HG03045 (cell line): Measurements from ENCODE around the gene ZIC5.

ENCODE experiments used
- ATAC-seq: cut with Tn5 transposase; IDR thresholded peaks from one replicate; pipeline ENCODE4 v1.9.1; 2021; ENCODE audit warnings: mild to moderate bottlenecking, moderate library complexity; ENCODE audit not compliant: unreplicated experiment

Gene ZIC5

DNA sequence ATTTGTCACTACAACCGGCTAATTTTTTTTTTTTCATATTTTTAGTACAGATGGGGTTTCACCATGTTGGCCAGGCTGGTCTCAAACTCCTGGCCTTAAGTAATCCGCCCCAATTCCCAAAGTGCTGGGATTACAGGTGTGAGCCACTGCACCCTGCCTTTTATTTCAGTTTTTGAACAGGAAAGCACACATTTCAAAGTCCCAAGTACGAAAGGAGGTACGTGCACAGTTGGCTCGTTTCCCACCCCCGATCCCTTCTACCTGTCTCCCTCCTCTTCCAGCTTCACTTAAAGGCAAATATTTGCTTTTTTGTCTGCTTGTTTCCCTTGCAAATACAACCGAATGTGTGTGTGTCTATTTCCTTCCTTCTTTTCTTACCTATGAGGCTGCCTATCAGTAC lies 30.5 kb downstream of the ZIC5 start:
- no peak for ATAC-seq

DNA sequence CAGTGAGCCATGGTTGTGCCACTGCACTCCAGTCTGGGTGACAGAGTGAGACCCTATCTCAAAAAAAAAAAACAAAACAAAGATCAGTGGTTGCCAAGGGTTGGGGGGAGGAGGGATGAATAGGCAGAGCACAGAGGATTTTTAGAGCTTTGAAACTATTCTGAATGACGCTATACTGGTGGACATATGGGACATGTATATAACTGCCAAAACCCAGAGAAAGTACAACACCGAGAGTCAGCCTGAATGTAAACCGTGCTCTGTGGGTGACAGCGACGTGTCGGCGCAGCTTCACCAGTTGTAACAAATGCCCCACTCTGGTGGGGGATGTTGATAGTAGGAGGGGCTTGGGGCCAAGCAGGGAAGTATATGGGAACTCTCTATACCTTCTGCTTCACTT lies 32.9 kb downstream of the ZIC5 start:
- ATAC-seq = no peak

DNA sequence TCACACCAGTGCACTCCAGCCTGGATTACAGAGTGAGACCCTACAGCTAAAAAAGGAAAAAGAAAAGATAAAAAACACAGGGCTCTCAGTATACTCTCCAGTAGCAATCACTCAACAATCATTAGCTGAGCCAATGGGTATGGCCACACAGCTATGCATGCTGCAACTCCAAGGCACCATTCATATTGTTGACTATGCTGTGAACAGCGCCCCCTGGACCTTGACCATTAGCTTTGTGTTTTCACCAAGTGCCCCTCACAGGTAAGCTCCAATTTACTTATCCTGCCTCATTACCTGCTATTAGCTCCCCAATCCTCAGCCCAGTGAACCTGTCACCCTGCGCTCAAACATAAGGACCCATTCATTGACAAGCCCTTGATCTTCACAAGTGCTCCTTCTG lies 35.8 kb downstream of the ZIC5 start:
- no peak for ATAC-seq

DNA sequence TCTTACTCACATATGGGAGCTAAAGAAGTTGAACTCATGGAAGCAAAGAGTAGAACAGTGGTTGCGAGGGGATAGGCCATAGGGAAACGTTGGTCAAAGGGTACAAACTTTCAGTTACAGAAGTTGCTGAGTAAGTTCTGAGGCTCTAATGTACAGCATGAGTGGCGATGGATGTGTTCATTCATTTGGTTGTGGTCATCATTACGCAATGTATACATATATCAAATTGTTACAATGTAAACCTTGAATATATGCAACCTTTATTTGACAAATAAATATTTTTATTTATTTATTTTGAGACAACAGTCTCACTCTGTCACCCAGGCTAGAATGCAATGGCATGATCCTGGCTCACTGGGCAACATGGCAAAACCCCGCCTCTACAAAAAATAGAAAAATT lies 38.7 kb downstream of the ZIC5 start:
- no peak for ATAC-seq

DNA sequence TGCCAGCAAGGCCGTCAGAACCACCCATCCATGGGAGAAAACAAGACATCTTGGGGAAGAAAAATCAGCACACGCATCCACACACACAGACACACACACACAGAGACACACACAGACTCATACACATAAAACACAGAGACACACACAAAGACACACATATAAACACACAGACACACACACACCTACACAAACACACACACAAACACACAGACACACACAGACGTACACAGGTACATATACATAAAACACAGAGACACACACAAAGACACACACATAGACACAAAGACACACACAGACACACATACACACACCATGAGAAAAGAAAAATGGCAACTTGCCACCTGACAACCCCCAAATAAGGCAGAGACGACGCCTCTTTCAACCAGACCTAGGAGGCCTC lies 40.6 kb downstream of the ZIC5 start:
- no peak for ATAC-seq

DNA sequence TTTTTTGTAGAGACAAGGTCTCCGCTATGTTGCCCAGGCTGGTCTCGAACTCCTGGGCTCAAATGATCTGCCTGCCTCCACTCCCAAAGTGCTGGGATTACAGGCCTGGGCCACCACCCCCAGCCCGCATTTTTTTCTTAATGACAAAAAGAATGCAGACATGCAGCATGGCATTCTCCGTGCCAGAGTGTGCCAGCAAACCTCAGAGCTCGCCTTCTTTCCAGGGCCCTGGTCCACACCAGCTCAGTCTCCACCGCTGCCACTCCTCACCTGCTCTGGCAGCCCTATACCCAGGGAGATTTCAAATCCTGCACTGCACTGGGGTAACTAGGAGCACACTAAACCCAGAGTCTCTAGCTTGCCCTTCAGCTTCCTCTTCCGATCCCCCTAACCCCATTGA lies 41.7 kb downstream of the ZIC5 start:
- no peak for ATAC-seq

DNA sequence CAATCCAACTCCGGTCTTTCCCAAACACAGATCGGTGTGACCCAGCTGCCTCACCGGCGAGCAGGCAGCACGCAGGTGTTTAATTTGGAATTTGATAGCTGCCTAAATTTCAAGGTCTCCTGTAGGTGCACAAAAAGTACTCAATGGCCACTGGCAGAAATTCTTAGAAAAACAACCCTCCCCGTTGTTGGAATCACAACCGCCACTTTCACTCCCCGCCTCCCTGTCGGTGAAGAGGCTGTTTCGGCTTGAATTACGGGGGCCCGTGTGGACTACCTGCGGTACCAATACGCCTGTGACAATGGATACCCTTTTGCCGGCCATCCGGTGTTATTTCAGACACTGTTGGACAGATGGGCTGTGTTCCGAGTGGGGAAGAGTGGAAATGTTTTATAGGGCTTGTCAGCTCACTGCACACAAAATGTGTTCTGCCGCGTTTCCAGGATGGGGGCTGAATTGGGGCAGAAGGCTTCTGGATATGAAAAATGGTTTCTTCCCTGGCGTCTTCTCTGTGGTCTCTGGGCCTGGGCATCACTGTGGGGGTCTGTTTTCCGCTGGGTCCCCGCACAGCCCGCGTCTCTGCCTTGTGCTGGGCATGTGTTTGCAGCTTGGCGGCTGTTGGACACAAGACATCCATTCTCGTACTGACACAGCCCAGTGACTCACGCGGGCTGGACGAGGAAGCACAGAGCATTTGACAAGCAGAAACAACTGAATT lies 45.4 kb downstream of the ZIC5 start:
- ATAC-seq = no peak

DNA sequence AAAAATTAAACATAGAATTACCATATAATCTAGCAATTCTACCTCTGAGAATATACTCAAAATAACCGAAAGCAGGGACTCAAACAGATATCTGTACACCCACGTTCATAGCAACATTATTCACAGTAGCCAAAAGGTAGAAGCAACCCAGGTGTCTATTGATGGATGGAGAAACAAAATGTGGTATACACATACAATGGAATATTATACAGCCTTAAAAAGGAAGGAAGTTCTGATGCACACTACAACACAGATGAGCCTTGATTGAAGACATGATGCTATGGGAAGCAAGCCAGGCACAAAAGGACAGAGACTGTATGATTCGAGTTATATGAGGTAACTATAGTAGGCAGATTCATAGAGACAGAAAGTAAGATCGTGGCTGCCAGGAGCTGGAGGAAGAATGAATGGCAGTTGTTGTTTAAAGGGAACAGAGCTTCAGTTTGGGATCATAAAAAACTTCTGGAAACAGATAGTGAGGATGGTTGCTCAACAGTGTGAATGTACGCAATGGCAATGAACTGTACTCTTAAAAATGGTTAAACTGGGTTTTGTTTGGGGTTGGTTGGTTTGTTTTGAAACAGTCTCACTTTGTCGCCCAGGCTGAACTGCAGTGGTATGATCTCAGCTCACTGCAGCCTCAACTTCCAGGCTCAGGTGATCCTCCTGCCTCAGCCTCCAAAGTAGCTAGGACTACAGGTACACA lies 47.5 kb downstream of the ZIC5 start:
- no peak for ATAC-seq

DNA sequence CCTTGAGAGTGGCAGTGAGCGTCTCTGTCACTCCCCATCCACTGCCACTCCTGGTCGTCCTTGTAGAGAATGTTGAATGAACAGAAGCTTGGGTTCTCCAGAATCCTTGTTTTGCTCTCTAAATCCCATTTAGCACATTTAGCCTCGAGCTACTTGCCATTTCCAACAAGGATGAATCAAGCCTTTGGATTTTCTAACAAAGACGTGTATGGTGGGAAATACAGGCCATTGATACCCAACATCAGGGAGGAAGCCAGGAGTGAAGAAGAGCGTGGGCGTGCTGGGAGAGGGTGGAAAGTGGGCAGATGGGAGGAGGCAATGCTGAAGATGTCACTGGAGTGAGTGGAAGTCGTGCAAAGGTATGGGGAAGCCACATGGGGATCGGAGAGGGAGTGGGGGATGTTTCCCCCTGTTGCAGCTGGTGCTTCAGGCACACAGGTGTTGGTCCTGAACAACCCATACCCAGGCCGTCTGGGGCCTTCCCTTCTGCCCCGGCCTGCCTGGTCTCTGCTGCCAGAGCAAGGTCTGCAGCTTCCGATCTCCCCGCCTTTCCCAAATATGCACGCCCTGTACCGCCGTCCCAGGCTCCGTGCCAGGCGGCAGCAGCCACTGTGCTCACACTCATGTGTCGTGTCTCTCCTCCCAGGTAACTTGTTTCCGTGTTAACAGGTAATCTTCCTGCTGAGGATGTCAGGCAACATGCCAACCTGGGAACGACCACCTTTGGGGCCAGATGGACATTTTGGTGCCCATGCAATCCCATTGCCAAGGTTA lies 48.7 kb downstream of the ZIC5 start:
- ATAC-seq = no peak

DNA sequence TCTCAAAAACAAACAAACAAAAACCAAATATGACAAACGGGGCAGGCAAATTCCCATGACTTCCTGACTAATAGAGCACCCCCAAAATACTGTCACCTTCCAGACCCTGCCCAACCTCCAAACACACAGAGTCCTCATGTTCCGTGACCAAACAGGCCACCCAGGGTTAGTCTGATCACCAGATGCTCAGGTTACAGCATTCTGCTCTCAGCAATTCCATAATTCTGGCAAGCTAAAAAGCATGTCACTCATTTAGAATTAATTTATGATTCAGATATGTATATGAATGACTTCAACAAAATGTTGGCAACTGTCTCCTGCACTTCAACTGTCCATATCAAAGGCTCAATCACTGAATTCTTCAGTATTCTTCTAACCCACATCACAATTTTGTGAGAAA lies 52.4 kb downstream of the ZIC5 start:
- no peak for ATAC-seq

DNA sequence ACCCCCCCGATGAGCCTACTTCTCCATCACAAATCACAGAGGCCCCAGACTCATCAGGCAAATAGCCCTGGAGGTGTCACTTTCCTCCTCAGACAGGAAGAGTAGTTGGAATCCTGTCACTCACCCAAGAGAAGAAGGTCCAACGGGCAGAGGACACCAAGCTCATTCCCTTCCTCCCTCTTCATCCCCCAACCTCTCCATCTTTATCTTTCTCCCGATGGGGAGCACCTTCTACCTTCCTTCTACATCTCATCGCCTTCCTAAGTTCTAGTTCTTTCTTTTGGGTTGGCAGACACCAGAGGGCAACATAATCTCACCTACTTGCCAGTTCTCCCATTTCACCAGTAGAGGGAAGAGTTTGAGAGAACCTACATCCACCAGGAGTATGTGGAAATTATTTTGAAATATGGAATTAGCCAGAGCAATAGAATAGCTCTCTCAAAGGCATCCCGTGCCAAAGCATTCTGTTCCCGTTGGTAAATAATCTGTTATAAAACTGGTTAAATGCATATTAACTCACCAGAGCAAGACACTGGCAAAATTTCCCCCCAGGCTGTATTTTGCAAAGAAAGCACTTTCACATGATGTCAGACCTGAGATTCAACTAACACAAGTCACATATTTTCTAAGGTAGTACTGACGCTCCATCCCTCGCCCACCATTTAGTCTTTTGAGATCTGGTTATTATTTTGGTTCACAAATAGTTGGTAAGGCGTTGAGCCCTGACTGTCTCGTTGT lies 55.0 kb downstream of the ZIC5 start:
- no peak for ATAC-seq

DNA sequence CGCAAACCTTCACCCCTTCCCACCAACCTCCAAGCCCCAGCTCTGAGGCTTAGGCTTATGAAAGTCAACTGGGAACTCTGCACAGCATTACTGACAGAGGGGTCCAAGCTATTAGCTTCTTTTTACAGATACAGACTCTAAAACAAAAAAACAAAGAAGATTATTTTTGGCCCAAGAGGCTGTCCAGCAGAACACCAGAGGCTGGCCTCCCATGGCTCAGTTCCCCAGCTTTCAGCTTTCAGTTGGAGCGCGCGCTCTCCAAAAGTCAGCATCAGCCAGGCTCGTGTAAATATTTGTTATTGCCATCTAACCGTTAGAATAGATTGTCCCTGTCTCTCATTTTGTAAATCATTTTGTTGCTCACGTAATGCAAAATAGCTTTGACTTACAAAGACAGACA lies 58.4 kb downstream of the ZIC5 start:
- ATAC-seq = no peak
